Lower leg skin (tissue), 3 donors: Measurements from ENCODE around the gene FOXI3.

ENCODE experiments used
- POLR2A ChIP-seq, 2 donors: fragments of 450-650 bp; IDR thresholded peaks; one replicate each; pipeline ENCODE4 v1.6.1; 2016 to 2017; ENCODE audit warnings: antibody characterized with exemption in 2 of 2, mild to moderate bottlenecking in 1 of 2, moderate library complexity in 1 of 2
- TF ChIP-seq, protein P1 (sequence below), 3 donors: fragments of 450-650 bp; IDR thresholded peaks; one replicate each; pipeline ENCODE4 v1.5.1; 2016; ENCODE audit warnings: antibody characterized with exemption in 3 of 3, mild to moderate bottlenecking in 3 of 3, moderate library complexity in 2 of 3

DNA sequence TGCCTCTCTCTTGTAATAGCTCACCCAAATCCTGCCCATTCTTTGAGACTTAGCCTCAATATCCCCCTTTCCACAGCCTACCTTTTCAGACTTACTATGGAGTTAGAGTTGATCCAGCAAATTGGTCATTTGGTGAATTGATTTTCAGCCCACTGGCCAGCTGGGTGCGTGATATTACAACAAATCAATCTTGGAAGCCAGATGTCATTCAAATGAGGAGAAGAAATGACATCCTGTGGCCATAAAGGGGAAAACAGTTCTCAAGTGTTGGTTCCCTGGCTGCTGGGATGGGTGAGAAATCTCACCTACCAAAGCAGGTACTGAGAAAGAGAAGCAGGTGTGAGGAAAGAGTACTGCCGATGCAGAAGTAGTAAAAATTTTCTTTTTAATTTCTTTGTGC, 36.7 kb upstream of the FOXI3 start:
- TF ChIP-seq, protein P1, sequence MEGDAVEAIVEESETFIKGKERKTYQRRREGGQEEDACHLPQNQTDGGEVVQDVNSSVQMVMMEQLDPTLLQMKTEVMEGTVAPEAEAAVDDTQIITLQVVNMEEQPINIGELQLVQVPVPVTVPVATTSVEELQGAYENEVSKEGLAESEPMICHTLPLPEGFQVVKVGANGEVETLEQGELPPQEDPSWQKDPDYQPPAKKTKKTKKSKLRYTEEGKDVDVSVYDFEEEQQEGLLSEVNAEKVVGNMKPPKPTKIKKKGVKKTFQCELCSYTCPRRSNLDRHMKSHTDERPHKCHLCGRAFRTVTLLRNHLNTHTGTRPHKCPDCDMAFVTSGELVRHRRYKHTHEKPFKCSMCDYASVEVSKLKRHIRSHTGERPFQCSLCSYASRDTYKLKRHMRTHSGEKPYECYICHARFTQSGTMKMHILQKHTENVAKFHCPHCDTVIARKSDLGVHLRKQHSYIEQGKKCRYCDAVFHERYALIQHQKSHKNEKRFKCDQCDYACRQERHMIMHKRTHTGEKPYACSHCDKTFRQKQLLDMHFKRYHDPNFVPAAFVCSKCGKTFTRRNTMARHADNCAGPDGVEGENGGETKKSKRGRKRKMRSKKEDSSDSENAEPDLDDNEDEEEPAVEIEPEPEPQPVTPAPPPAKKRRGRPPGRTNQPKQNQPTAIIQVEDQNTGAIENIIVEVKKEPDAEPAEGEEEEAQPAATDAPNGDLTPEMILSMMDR (IDR thresholded peaks at IDR 0.05), result no peak
- TF ChIP-seq POLR2A (IDR thresholded peaks at IDR 0.05), result no peak
